Fibroblast of mammary gland (primary cell): ENCODE data around the gene IQCH.

Source experiments
- DNase-seq: peaks from one replicate; pipeline ENCODE4 v3.0.0-alpha.2; 2010; ENCODE audit warnings: low read depth
- H3K4me3 ChIP-seq: 2 replicates; pipeline ENCODE4 v1.5.1; 2011; ENCODE audit warnings: low read depth, mild to moderate bottlenecking, low read length, moderate library complexity; ENCODE audit not compliant: control insufficient read depth
- CTCF ChIP-seq: conservative IDR thresholded peaks from 2 replicates; pipeline ENCODE4 v1.5.1; 2011; ENCODE audit warnings: low read depth, low read length, inconsistent platforms; ENCODE audit not compliant: control insufficient read depth, insufficient read depth

Gene IQCH

GRCh38 chr15:67504796-67505195 is 250.2 kb downstream of the IQCH start:
- DNase-seq: peak; percentile 73
- TF ChIP-seq CTCF: no peak
- H3K4me3 ChIP-seq: no peak overlapping the region

DNA sequence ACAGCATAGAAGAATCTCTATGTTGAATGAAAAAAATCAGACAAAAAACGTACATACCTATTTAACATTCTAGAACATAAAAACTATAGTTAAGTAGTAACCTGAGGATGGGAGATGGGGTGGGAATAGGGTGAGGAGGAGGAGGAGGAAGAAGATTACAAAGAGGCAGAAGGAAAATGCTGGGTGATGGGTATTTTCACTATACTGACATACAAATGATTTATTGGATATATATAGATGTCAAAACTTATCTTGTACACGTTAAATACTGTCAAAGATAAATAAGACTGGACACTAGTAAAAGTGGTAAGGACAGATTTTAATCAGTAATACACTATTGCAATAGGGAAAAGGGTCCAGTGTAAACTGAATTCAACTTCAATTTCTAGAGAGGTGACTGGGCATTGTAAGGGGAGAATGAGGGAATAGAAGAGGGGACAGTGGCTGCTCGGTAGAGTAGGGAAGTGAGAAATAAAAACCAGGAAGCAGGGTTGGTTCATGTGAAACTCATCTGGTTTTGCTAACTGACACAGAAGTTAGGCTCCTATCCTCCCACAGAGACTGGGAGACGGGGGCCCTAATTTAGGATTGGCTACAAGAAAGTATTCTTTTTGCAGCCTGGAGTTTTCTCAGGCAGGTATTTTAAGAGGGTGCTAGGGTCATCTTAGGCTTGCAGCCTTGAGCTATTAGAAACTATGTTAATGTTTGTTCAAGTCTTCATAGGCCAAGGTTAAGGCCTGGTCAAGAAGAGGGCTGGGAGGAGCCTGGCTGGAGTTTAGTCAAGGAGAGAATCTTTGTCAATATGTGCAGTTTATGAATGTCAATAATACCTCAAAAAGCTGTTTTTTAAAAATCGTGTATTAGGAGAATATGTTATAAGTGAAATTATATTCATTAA is 251.3 kb downstream of the IQCH start:
- no peak for TF ChIP-seq CTCF
- no peak for DNase-seq
- no peak overlapping the region for H3K4me3 ChIP-seq

GRCh38 chr15:67506775-67507747 is 252.5 kb downstream of the IQCH start:
- peak; percentile 71 for DNase-seq
- TF ChIP-seq CTCF: no peak
- H3K4me3 ChIP-seq: no peak overlapping the region

- no peak overlapping the region for H3K4me3 ChIP-seq
- no peak for DNase-seq
- TF ChIP-seq CTCF: no peak
Observed at GRCh38 chr15:67508407-67508806, 253.8 kb downstream of the IQCH start.

DNA sequence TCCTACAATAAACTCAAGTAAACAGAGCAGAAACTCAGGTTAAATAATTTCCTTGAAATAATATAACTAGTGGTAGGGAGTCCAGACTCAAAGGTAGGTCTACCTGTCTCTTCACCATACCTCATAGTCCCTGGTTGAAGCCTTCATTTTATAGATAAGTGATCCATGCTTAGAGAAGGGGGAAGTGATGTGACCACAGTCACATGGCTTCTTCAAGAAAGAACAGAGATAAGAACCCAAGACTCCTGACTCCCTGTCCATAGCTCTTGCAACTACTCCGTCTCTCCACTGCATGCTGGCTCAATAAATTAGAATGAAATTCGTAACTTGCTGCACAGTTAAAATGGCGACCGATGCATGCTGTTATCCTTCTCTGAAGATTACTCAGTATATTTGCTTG is 255.3 kb downstream of the IQCH start:
- no peak for TF ChIP-seq CTCF
- no peak for DNase-seq
- no peak overlapping the region for H3K4me3 ChIP-seq

GRCh38 chr15:67510597-67511190 is 256.1 kb downstream of the IQCH start:
- TF ChIP-seq CTCF: no peak
- no peak overlapping the region for H3K4me3 ChIP-seq
- DNase-seq: peak; percentile 79
